GM23248 (cell line): ENCODE results near the gene EBF3. TPM values are rescaled to one million over a fixed set of nuclear protein-coding genes. Genes with fewer than 3 reads are reported as not detected.

Experiments
- DNase-seq: peaks from one replicate; pipeline ENCODE4 v3.0.0-alpha.2; 2015
- H2AFZ ChIP-seq: fragments of 200-600 bp; sonication (generic); 2 replicates; pipeline ENCODE4 v1.6.1; 2016; ENCODE audit warnings: antibody characterized with exemption
- H3F3A ChIP-seq: fragments of 200-600 bp; sonication (generic); 2 replicates; pipeline ENCODE4 v1.6.1; 2016; ENCODE audit warnings: mild to moderate bottlenecking, antibody characterized with exemption, mixed run types; ENCODE audit not compliant: insufficient read depth
- H3K27ac ChIP-seq: fragments of 200-600 bp; sonication (generic); 2 replicates; pipeline ENCODE4 v1.5.1; 2016; ENCODE audit warnings: mild to moderate bottlenecking
- H3K27me3 ChIP-seq: fragments of 200-600 bp; sonication (generic); replicated peaks from 2 replicates; pipeline ENCODE4 v1.6.1; 2016; ENCODE audit warnings: mild to moderate bottlenecking; ENCODE audit not compliant: insufficient read depth
- H3K36me3 ChIP-seq: fragments of 200-600 bp; sonication (generic); 2 replicates; pipeline ENCODE4 v1.6.1; 2016; ENCODE audit warnings: low read depth, mild to moderate bottlenecking
- H3K4me1 ChIP-seq: fragments of 200-600 bp; sonication (generic); 2 replicates; pipeline ENCODE4 v1.6.1; 2016; ENCODE audit warnings: mild to moderate bottlenecking; ENCODE audit not compliant: insufficient read depth
- H3K4me2 ChIP-seq: fragments of 200-600 bp; sonication (generic); one replicate; pipeline ENCODE4 v1.6.1; 2016; ENCODE audit warnings: mild to moderate bottlenecking; ENCODE audit not compliant: unreplicated experiment
- H3K4me3 ChIP-seq: fragments of 200-600 bp; sonication (generic); 2 replicates; pipeline ENCODE4 v1.5.1; 2016; ENCODE audit warnings: mild to moderate bottlenecking
- H3K79me2 ChIP-seq: fragments of 200-600 bp; sonication (generic); 2 replicates; pipeline ENCODE4 v1.6.1; 2016; ENCODE audit warnings: mild to moderate bottlenecking; ENCODE audit not compliant: insufficient read depth
- H3K9ac ChIP-seq: fragments of 200-600 bp; sonication (generic); 2 replicates; pipeline ENCODE4 v1.6.1; 2016; ENCODE audit warnings: mild to moderate bottlenecking
- H3K9me2 ChIP-seq: fragments of 200-600 bp; sonication (generic); 2 replicates; pipeline ENCODE4 v1.6.1; 2016; ENCODE audit warnings: mixed run types, mild to moderate bottlenecking, moderate library complexity; ENCODE audit not compliant: insufficient read depth
- H3K9me3 ChIP-seq: fragments of 200-600 bp; sonication (generic); one replicate; pipeline ENCODE4 v1.6.1; 2017; ENCODE audit warnings: low read depth
- H4K20me1 ChIP-seq: fragments of 200-600 bp; sonication (generic); 2 replicates; pipeline ENCODE4 v1.6.0; 2016; ENCODE audit not compliant: insufficient read depth
- EZH2 ChIP-seq: fragments of 200-600 bp; sonication (generic); IDR thresholded peaks from 2 replicates; pipeline ENCODE4 v1.6.1; 2018; ENCODE audit warnings: antibody characterized with exemption, mild to moderate bottlenecking; ENCODE audit not compliant: insufficient read depth, poor library complexity, severe bottlenecking
- EZH2phosphoT487 ChIP-seq: fragments of 200-600 bp; sonication (generic); IDR thresholded peaks from 2 replicates; pipeline ENCODE4 v1.6.1; 2018; ENCODE audit warnings: antibody characterized with exemption, moderate library complexity, mild to moderate bottlenecking, low read depth; ENCODE audit not compliant: insufficient read depth
- WGBS, 2 experiments: methylation state at CpG; one replicate each; pipeline ENCODE4 v1.1.6; 2015 to 2017; ENCODE audit warnings: low lambda C conversion rate in 2 of 2, low coverage in 1 of 2; ENCODE audit errors: missing lambda C conversion rate in 2 of 2; 5-methylcytosine and 5-hydroxymethylcytosine counted together
- in situ Hi-C: fragments of 300-500 bp; cut with MboI; formaldehyde crosslinking; loops from 2 replicates; pipeline ENCODE4 v1.15.0; 2020
- polyA plus RNA-seq: library from polyadenylated mRNA; unstranded; fragments of >200 nt; fragmentation: Nextera tagmentation; extraction: Ambion mirVana; gene quantifications from 2 replicates; pipeline ENCODE4 v1.2.1, GENCODE V29; 2016
- total RNA-seq: library from RNA; depleted of rRNA; stranded (reverse); fragments of >200 nt; shearing (Covaris generic); gene quantifications from 2 replicates; pipeline ENCODE4 v1.2.3, GENCODE V29; 2014

Gene EBF3
- total and polyA plus RNA-seq, 2 experiments from 2014 or later, result 0.15 to 0.43 TPM

DNA sequence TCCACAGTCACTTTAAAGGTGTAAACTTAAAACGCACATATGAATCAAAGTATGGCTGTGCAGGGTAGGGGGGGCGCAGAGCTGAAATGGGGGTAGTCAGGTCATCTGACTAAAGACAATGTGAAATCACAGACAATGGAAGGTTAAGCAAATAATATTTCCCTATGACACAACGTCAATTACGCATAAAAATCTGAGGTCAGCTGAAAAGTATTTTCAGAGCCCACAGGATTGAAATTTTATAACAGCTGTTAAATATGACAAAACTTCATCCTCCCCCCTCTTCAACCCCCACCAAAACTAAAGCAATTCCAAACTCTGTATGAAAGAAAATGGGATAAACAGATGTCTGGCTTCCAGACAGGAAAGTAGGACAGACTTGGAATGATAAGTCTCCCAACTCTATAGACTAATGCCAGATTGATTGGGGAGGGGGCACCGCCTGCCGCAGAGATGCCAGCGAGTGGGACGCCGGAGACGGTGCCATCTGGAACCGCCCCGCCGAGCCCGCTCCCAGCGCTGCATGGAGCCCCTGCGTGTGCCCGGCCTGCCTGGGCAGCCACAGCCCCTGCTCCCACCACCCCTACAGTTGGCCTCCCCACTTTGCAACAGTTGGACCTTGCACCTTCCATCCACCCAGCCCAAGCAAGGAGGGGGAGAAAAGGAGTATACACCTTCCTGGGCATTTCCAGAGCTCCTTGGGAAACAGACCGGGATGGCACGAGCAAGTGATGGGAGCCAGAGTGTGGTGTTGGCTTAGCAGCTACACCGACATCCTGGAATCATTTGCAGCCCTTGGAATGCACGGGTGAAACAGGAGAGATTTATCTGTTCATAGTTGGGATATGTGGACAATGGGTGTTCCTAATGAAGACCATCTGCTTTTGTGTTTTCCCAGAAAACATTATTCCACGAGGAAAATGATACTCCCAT lies 10.7 kb downstream of the EBF3 start:
- TF ChIP-seq EZH2phosphoT487 (no peak), EZH2 (no peak)
- Histone ChIP-seq H3K4me2 (no peak overlapping the region), H3K79me2 (no peaks in the 10 kb centered on the region), H3K27ac (no peak overlapping the region), H2AFZ (no peak overlapping the region), H3K9ac (no peak overlapping the region), H4K20me1 (no peaks in the 10 kb centered on the region), H3K27me3 (peaks cover 42% of the 10 kb centered on the region), H3K4me3 (no peak overlapping the region), H3K36me3 (no peaks in the 10 kb centered on the region), H3K9me3 (no peaks in the 10 kb centered on the region), H3K4me1 (no peaks in the 10 kb centered on the region), H3K9me2 (no peaks in the 10 kb centered on the region), H3F3A (no peaks in the 10 kb centered on the region)
- 26 to 33% methylated on average over 20 to 22 of the region's 22 CpGs for WGBS, 2 experiments
- no peak for DNase-seq
- in situ Hi-C loops, result loop anchor here (25.0 kb wide), 1 partner anchor 916 kb away; no protein-coding TSS in a partner anchor

DNA sequence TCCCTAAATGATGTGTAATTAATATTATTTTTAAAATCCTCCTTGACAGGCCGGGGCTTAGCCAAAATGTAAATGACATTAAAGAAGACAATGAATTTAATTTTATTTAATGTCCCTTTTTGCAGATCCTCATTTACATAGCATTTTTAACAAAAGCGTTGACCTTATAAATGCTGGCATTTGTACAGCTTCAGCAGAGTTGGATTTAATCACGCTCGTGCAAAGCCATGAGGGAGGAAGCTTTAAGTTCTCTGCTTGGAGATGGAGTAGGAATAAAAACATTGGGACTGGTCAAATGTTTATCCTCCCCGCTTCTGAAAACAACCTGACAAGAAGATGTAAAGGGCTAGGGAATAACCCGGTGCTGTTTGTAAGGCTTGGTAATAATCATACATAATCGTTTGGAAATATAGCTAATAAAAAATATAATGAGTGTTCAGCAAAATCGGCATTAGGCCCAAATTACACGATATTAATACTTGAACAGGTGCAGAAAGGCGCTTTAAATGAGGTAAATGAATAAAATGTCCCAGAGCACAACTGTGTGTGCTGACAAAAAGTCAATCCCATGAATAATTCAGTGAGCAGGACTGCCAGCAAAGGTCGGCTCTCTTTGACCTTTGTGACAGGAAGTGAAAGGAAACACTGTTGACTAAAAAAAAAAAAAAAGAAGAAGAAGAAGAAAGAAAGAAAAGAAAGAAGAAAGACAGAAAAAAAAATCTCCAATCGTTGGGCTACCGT lies 11.5 kb downstream of the EBF3 start:
- no peak for DNase-seq

DNA sequence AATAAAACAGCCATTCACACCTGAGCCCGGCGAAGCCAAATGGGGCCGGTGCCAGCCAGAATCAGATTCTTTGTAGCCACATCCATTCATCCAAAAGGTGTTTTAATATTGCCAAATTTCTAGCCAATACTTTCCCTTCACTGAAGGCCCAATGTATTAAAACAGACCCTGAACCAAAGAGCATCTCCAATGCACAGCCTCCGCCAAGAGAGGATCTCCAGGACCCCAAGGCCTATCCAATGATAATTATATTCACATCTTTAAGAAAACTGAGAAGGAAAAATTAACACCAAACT lies 12.2 kb downstream of the EBF3 start:
- Histone ChIP-seq H3K27ac (no peak overlapping the region), H4K20me1 (no peaks in the 10 kb centered on the region), H3F3A (no peaks in the 10 kb centered on the region), H3K27me3 (peaks cover 28% of the 10 kb centered on the region), H3K9me2 (no peaks in the 10 kb centered on the region), H3K4me1 (no peaks in the 10 kb centered on the region), H2AFZ (no peak overlapping the region), H3K4me3 (no peak overlapping the region), H3K36me3 (no peaks in the 10 kb centered on the region), H3K79me2 (no peaks in the 10 kb centered on the region), H3K4me2 (no peak overlapping the region), H3K9me3 (no peaks in the 10 kb centered on the region), H3K9ac (no peak overlapping the region)
- 94 to 95% methylated on average over 4 of the region's 4 CpGs for WGBS, 2 experiments
- in situ Hi-C loops, result loop anchor here (25.0 kb wide), 1 partner anchor 915 kb away; no protein-coding TSS in a partner anchor
- TF ChIP-seq EZH2phosphoT487, result no peak
- no peak for TF ChIP-seq EZH2
- no peak for DNase-seq

More for the DNA sequence above, 11.5 kb downstream of the EBF3 start:
- TF ChIP-seq EZH2phosphoT487 (no peak), EZH2 (no peak)
- H3K79me2 ChIP-seq, result no peaks in the 10 kb centered on the region
- in situ Hi-C loops, result loop anchor here (25.0 kb wide), 1 partner anchor 915 kb away; no protein-coding TSS in a partner anchor
- H3K9ac ChIP-seq, result no peak overlapping the region
- H3K4me2 ChIP-seq, result no peak overlapping the region
- no peak overlapping the region for H2AFZ ChIP-seq
- H4K20me1 ChIP-seq, result no peaks in the 10 kb centered on the region
- no peaks in the 10 kb centered on the region for H3K9me3 ChIP-seq
- no peaks in the 10 kb centered on the region for H3K4me1 ChIP-seq
- no peaks in the 10 kb centered on the region for H3K36me3 ChIP-seq
- no peaks in the 10 kb centered on the region for H3F3A ChIP-seq
- 81 to 84% methylated on average over 13 of the region's 13 CpGs for WGBS, 2 experiments
- no peaks in the 10 kb centered on the region for H3K9me2 ChIP-seq
- H3K27me3 ChIP-seq, result peaks cover 34% of the 10 kb centered on the region
- H3K4me3 ChIP-seq, result no peak overlapping the region
- H3K27ac ChIP-seq, result no peak overlapping the region

DNA sequence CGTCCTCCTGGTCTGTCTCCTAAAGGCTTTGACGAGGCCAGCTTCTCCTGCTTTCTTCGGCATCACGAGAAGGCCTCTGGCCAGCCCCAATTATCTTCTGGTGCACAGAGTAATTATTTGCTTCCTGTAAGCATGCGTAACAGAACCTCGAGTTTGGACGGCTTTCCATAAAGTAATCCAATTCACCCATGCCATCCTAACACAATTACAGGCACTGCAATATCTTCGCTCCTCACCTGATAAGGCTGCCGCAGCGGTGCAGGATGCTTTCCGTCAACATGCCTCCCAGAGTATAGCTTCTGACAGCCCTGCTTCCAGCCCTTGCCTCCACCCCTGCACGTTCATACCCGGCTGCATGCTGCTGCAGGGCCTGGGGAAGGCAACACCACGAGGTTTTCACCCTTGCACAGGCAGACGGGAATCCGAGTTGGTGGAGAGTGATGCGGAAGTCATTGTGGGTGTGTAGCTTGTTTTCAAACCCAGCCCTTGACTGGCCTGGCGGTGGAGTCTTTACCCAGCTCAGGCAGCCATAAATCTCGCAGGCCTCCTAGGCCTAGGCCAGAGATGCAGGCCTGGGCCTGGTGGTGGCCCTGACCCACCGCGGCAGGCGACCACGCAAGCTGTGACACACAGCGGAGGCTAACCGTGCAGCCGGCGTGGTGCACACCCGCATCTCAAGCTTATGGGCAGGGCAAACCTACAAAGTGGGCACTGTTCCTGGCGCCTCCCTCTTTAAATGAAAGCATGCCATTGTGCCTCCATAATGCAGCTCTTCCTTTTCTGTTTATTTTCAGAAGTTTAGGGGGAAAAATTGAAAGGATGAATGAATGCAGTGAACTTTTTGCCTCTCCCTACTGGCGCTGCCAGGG lies 12.7 kb downstream of the EBF3 start:
- Histone ChIP-seq H3K4me2 (no peak overlapping the region), H3K27ac (no peak overlapping the region), H3K9me2 (no peaks in the 10 kb centered on the region), H3F3A (no peaks in the 10 kb centered on the region), H3K9ac (no peak overlapping the region), H4K20me1 (no peaks in the 10 kb centered on the region), H3K27me3 (peaks cover 22% of the 10 kb centered on the region), H3K9me3 (no peaks in the 10 kb centered on the region), H2AFZ (no peak overlapping the region), H3K4me1 (no peaks in the 10 kb centered on the region), H3K36me3 (no peaks in the 10 kb centered on the region), H3K79me2 (no peaks in the 10 kb centered on the region), H3K4me3 (no peak overlapping the region)
- no peak for DNase-seq
- in situ Hi-C loops, result loop anchor here (25.0 kb wide), 1 partner anchor 914 kb away; no protein-coding TSS in a partner anchor
- TF ChIP-seq EZH2phosphoT487, result no peak
- WGBS, 2 experiments, result 93 to 95% methylated on average over 28 to 30 of the region's 30 CpGs
